ENCODE results near the gene EOLA2. TPM values are rescaled to one million over a fixed set of nuclear protein-coding genes. Genes with fewer than 3 reads are reported as not detected.
A peak's percentile ranks its signal among the peaks of the same experiment; 100 is the strongest.
"Not testable (repeated sequence)": the region's sequence is repeated elsewhere in the genome, so short reads cannot be mapped to it uniquely, and the experiment has no call there.

Gene EOLA2
- total RNA-seq (2014; rRNA removed; shearing (Covaris generic)), result 28.5 and 37.4 TPM in 2 replicates
- 21.1 and 23.0 TPM in 2 replicates for polyA plus RNA-seq (2014; cell fraction: nucleus; rRNA removed)

DNA sequence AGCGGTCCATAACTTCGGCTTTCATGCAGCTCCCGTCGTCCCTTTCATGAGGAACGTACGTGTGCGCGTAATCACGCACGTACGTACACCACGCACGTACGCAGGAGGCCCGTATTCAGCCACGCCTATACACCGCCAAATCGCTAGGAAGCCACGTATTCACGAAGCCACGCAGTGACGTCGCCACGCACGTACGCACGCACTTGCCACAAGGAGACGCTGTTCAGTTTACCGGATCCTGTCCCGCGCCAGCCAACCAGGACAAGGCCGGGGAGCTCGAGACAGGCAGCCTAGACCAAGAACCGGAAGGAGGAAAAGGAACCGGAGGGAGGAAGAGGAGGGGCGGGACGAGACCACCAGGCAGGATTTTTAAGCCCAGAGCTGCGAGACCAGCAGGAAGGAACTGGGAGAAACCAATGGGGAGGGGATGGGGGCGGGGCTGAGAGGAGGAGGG, at the start of gene EOLA2:
Gene EOLA2, minus strand, starts transcription at position 65 of the 454 bp plus-strand sequence. CDS start 4,617 bp downstream, outside the sequence.
- peak; percentile 98 for DNase-seq (ENCODE audit: extremely low read depth, low read depth)

DNA sequence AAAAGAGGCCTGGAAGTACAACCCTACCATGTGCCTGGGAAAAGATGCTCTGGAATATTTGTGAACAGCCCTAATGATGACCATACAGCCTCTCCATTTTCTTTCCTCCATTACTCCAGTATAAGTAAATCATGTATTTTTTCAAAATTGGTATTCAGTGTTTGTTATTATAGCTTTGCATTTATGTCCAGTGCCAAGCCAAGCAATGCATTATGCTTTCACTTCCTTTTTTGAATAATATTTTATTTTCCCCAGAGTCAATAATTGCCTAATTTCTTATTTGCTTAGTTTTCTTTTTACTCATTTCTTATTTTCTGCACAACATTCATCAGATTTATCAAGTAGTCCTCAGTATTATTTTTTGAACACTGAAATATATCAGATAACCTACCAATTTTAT, 49.3 kb upstream of the EOLA2 start:
- no peak for DNase-seq (ENCODE audit: extremely low read depth, low read depth)

DNA sequence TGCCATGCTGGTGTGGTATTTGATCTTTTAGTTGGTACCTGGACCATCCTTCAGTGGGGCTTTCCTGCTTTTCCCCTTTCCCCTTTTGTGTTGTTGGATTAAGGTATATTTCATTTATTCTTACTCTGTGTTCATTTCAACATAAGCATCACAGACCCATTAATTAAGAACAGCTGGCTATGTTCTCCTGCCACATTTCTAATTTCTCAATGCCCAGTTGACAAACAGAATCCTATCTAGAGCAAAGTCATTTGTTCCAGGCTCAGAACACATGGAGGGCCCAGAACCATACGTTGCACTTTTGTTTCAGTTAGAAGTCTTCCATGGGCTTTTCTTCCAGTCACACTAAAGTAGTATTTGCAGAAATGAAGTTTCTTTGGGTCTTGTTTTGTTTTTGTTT, 46.1 kb upstream of the EOLA2 start:
- DNase-seq (ENCODE audit: extremely low read depth, low read depth), result no peak

DNA sequence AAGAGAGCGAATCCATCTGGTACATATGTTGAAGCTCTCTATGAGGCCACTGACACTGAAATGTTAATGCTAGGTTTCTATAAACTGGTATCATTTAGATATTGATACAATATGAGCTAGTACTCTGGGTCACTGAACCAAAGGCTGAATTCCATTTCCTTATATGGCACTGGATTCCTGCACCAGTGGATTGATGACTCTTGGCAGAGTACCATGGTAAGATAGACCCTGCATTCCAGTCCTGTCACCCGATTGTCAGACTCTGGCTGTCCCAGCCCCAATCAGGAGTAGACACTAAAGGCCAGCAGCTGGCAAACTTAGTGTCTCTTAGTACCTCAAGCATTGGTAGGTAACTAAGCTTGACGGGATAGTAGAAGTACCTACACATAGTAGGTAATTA, 44.0 kb upstream of the EOLA2 start:
- no peak for DNase-seq (ENCODE audit: extremely low read depth, low read depth)

DNA sequence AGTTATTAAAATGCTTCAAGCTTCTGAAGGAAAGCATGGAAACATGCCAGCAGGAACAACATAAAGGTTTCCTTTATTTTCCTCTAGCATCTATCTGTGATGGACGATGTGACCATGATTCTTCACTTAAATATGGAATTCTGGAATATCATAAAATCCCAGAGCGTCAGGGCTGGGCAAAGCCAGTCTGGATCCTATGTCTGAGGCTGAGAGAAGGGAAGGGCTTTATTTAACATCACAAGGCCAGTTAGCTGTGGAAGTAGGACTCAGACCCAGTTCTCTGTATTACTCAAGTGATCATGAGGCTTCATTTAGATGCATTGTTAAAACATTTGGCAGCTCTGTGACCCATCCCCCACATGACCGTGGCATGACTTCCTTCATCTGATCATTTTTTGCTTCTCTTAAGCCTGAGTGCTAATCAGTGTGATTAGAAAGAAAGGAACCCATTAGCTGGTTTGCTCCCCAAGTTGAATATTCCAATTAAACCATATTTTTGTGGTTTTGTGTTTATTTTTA, 40.9 kb upstream of the EOLA2 start:
- no peak for DNase-seq (ENCODE audit: extremely low read depth, low read depth)

DNA sequence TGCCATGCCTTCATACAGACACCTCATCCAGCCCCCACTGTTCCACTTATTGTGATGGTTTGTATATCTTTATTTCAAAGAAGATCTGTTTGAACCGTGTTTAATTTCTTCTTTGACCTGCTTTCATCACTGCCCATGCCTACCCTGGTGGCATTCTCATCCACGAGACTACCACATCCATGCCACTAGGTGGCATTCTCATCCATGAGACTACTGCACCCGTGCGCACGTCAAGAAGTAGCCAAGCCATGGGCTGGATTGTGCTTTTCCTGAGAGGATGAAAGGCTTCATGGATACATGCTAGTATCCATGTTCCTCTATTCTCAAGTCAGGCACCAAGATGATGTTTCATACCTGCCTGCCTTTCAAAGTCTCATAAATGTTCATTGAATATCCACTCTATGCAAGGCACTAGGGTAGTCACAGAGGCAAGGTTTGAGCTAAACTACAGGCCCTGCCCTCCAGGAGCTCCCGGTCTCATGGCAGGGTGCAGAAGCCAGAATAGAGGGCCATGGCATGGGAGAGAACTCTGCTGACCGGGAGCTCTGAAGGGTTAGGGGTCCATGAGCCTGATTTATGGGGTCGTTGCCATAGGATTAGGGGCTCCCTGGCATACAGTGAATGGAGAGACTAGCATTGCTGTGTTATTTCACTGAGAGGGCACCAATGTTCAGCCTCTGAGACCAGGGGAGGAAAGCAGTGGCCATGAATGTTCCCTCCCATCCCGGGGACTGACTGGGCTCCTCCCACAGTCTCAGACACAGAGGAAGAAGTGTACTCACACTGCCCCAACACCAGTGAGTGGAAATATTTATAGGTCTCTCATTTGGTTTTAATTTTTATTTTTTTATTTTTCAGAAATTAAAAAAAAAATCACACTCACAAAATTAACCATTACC, 24.8 kb upstream of the EOLA2 start:
- DNase-seq (ENCODE audit: extremely low read depth, low read depth), result peak; percentile 72

DNA sequence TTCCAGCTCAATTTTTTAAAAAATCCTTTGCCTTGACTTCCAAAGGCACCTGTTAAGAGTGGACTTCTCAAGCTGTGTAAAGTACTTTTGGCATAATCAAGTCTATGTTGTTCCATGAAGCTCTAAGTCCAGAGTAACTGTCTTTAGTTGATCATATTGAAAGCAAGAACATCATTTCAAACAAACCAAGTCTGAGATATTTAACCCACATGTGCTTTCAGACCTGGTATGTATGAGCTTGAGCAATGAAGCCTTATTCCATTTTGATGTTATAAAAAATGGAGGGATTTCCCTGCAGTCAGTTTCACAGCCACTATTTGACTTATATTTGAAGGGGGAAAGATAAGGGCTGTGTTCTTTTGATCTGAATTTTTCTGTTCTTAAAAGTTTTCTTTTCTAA, 23.7 kb upstream of the EOLA2 start:
- DNase-seq (ENCODE audit: extremely low read depth, low read depth), result no peak

DNA sequence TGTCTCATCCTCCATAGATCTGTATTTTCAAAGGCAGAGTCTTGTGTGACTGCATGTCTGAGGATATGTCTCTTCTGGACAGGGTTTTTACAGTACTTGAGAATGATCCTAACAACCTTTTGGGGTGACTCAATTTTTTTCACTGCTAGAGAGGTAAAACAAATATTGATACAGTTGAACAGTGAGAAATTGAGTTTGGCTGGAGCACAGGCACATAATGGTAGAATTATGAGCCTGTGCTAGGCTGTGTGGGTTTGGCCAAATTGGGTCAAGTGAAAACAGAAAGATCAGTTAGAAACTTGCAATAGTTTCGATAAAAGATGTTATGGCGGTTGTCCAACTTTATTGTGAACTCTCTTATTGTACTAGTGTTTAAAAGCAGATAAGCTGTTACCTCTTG, 23.3 kb upstream of the EOLA2 start:
- no peak for DNase-seq (ENCODE audit: extremely low read depth, low read depth)

DNA sequence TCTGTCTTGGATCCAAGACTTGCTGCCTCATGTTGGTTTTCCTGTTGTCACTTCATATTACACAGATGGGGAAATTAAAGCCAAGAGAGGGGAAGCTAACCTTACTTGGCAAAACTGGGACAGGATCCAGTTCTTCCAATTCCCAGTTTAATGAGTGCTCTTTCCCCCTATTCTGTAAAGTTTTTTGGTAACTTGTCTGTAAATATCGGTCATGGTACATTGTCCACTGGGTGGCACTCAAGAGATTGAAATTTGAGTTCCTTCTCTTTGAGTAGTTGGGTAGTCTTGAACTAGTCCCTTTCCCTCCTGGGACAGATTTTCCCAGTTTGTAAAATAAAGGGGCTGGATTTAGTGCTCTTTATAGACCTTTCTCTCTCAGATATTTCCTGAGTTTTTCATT, 12.4 kb upstream of the EOLA2 start:
- peak; percentile 35 for DNase-seq (ENCODE audit: extremely low read depth, low read depth)

DNA sequence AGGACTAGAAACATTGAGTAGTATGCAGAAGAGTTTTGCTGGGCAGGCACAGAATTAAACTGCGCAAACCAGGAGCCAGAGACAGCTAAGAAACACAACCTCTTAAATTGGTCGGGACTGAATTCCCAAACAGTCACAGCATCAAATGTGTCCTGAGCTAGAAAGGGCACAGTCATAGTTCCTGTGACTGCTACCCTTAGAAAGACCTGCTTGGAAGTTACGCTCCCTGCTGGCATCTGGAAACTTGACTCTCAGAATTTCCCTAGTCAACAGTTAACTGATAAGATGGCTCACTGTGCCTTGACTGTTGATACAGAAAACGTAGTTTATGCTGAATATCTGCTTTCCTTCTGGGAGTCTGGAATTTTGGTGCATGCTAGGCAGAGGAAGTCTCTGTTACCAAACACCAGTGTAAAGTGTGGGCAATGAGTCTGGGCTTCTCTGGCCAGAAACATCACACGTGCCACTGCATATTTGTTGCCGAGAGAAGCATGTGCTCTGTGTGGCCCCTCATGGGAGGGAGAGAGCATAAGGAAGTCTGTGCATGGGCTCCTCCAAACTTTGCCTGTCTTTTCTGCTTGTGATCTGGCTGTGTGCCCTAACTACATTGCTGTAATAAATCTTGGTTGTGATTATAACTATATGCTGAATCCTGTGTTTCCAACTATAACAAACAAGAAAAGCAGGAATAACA, 11.6 kb upstream of the EOLA2 start:
- no peak for DNase-seq (ENCODE audit: extremely low read depth, low read depth)

DNA sequence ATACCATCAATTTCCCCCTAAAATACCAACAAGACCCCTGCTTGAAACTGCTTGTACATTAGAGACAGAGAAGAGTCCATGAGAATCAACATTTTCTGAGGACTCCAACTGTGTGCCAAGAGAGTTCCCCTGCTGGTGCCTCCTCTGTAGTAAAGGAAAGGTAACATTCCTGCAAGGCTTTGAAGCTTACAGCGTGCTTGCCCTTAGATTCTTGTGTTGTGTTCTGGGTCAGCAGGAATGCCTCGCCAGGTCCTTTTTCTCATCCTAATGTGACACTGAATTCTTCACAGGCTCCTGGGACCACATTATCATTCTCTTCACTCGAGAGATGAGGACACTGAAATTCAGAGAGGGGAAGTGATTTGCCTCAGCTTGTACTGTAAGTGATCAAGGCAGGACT, 9.7 kb upstream of the EOLA2 start:
- DNase-seq (ENCODE audit: extremely low read depth, low read depth), result no peak

DNA sequence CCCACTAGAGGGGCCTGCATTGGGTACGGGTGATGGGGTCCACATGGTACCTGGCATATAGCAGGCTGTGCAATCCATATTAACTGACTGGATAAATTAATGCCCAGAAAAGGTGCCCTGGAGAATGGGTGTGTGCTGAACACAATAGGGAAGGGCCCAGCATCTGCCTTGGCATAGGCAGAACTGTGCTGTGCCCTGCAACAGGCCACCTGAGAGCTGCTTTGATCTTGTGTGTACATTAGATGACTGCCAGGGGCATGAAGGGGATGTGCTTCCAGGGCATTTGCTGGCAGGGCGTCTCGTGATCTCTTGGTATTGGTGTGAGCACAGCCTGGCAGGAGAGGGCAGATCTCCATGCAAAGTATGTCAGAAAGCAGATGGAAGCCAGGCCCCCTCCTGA, 8.6 kb upstream of the EOLA2 start:
- not testable (repeated sequence) for DNase-seq (ENCODE audit: extremely low read depth, low read depth)

DNA sequence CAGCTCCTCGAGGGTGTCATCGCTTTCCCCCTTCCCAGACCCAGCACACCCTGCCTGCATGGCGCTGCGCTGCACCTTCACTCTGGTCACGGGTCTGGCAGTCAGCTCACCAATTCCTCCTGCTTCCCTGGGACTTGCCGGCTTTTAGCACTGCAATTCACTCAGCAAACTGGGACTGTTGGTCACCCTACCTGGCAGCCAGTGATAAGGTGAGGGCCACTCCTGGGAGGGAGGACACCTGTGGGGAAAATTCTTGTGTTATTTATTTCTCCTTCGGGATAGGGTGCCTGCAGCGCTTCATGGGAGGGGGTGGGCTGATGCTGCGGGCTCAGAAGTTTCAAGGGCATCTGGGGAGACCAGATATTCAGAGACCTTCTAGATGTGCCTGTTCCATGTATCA, 7.5 kb upstream of the EOLA2 start:
- DNase-seq (ENCODE audit: extremely low read depth, low read depth), result not testable (repeated sequence)

DNA sequence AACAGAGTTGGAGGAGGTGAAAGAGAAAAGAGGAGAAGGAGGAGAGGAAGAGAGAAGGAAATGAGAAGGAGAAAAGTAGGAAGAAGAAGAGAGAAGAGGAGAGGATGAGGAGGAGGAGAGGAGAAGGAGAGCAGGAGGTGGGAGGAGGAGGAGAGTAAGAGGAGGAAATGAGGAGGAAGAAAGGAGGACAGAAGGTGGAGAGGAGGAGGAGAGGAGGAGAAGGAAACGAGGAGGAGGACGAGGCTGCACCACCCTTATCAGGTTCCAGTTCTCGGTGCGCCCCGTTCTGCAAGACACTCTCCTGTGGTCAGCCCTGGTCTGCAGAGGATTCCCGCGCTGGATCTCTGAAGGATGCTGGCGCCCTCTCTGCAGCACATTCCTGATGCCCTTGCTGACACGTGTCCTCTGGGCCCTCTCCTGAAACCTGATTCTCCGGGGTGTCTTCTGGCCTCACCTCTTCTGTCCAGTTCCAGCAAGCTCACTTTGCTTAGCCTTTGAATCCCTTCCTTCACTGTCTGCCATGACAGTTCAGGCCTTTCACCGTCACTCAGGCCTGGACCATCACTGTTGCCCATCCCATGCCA, 6.9 kb upstream of the EOLA2 start:
- DNase-seq (ENCODE audit: extremely low read depth, low read depth), result not testable (repeated sequence)

DNA sequence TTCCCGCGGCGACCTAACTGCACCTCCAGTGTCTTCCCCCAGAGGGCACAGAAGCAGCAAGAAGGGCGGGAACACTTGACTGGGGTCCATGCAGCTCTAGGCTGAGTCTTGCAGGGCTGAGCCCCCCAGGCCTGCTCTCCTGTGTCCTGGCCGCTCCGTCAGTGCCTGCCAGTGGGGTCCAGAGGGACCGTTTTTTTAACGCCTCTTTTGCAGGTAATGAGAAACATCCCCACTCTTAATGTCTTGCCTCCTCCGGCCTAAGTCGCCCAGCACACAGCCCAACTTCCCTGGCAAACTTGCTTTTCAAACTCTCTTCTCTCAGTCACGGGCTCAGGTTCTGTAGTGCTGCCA, 2.4 kb upstream of the EOLA2 start:
- not testable (repeated sequence) for DNase-seq (ENCODE audit: extremely low read depth, low read depth)

DNA sequence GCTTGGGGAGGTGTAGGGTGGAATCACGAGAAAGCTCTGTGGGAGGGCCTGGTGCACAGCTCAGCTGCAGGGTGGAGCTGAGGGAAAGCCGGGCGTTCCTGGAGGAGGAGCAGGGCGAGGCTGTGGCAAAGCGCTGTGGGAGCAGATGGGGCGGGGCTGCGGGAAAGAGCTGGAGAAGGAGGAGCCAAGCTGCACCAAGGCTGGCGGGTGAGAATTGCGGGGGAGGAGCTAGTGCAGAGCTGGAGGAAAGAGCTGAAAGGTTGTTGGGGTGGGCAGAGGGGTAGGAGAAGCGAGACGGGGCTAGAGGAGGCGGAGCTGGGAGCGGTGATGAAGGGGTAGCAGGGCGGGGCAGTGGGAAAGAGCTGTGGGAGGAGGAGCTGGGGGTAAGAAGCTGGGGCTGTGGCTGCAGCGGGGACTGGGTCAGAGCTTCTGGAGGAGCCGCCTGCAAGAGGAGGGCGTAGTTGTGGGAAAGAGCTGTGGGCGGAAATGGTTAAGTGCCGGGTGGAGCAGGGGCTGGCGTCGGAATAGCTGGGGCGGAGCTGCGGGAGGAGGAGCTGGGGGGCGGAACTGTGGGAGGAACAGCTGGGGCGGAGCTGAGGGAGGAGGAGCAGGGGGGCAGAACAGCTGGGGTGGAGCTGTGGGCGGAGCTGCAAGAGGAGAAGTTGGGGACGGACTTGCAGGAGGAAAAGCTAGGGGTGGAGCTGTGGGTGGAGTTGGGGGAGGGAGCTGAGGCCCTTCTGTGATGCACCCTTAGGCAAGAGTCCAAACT, 1.8 kb upstream of the EOLA2 start:
- peak; percentile 97 for DNase-seq (ENCODE audit: extremely low read depth, low read depth)

DNA sequence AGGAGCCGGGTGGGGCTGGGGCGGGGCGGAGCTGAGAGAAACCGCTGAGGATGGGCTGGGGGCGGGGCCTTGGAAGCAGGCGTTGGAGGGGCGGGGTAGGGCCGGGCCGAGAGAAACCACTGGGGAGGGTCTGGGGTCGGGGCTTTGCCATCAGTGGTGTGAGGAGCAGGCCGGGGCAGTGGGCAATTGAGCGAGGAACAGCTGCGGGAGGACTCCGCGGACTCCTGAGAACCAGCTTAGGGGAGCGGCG, 1.3 kb upstream of the EOLA2 start:
- DNase-seq (ENCODE audit: extremely low read depth, low read depth), result no peak

DNA sequence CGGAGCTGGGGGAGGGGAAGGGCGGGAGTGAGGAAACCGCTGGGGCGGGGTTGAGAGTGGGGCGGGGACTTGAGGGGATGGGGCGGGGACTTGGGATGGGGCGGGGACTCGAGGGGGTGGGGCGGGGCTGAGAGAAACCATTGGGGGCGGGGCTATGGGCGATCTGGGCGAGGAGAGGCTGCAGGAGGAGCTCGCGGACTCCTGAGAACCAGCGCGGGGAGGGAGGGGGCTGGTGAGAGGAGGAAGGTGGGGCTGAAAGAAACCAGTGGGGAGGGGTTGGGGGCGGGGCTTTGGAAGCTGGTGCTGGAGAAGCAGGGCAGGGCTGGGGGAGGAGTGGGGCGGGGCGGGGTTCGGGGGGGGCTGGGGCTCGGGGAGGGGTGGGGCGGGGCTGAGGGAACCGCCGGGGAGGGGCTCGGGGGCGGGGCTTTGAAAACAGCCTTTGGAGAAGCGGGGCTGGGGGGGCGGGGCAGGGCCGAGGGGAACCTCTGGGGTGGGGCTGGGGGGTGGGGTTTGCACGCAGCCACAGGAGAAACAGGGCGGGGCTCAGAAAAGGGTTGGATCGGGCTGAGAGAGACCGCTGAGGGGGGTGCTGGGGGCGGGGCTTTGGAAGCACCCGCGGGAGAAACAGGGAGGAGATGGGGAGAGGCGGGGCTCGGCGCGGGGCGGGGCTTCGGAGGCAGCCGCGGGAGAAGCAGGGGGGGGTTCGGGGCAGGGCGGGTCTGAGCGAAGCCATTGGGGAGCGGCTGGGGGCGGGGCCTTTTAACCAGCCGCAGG, 777 bp upstream of the EOLA2 start:
- peak; percentile 94 for DNase-seq (ENCODE audit: extremely low read depth, low read depth)

DNA sequence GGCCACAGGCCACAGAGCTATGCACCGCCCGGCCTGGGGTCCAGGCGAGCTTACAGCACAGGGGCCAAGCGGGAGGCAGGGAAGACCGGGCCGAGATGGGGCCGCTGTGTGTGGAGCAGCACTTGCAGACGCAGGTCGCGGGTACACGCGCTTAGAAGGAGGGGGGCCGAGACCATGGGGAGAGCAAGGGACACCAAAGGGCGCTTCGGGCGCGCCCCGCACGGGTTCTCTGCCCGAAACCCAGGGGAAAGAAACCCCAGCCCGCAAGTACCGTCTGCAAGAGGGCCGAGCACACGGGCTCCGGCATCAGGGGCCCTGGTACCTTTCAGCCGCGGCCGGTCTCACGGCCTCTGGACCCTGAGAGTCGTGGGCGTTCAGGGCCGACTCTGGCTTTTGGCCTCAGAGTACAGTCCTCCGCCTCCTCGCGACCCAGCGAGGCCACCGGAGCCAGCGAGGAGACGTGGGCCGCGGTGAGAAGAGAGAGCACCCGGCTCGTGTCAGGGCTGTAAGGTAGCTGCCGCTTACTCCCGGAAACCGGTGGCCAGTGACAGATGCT, 342 bp downstream of the EOLA2 start:
- no peak for DNase-seq (ENCODE audit: extremely low read depth, low read depth)

DNA sequence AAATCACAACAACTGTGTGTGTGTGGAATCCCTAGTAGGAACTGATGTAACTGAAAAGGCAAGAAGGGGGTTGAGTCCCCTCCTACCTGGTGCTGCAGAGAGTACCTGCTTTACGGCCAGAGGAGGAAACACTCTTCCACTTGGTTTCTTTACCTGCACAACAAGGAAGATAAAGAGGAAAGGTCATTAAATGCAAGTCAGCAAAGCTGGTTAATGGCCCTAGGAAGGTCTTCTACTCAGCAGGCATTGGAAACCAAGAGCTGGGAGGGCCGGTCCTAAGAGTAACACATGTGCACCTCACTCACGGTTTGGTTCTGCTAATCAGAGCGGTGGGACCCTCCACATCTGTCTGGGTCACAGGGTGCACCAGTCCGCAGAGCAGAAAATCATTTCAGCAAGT, 963 bp downstream of the EOLA2 start:
- DNase-seq (ENCODE audit: extremely low read depth, low read depth), result not testable (repeated sequence)
